Activated T-helper 2 cell treated with anti-CD3 and anti-CD28 coated beads, Interferon-gamma antibody, Interleukin-2, Interleukin-4, amounts not matched to agents 10 μg/mL and 5 μg/mL and 100 μg/mL, durations not matched to agents 14 hours and 24 hours and 36 hours (primary cell): ENCODE results near the gene SPP2. TPM values are rescaled to one million over a fixed set of nuclear protein-coding genes. Genes with fewer than 3 reads are reported as not detected.

Source experiments
- DNase-seq: peaks from one replicate; pipeline ENCODE4 v3.0.0; 2021; ENCODE audit warnings: low spot score
- H3K27ac Mint-ChIP-seq: one replicate; pipeline ENCODE4 v1.8.0; 2021; ENCODE audit warnings: mixed read lengths
- H3K27me3 Mint-ChIP-seq: one replicate; pipeline ENCODE4 v1.8.0; 2021; ENCODE audit warnings: low read depth, mixed read lengths
- H3K36me3 Mint-ChIP-seq: one replicate; pipeline ENCODE4 v1.8.0; 2021; ENCODE audit warnings: low read depth, mixed read lengths
- H3K4me1 Mint-ChIP-seq: one replicate; pipeline ENCODE4 v1.8.0; 2021; ENCODE audit warnings: low read depth, mixed read lengths
- H3K4me3 Mint-ChIP-seq: one replicate; pipeline ENCODE4 v1.8.0; 2021; ENCODE audit warnings: low read depth, mild to moderate bottlenecking, moderate library complexity, mixed read lengths
- H3K9me3 Mint-ChIP-seq: one replicate; pipeline ENCODE4 v1.8.0; 2021; ENCODE audit warnings: mixed read lengths
- intact Hi-C: fragments of 100-400 bp; cut with micrococcal nuclease; formaldehyde crosslinking; loops from one replicate; pipeline ENCODE4 v1.15.1; 2023
- total RNA-seq: library from RNA; stranded (reverse); gene quantifications from 2 replicates; pipeline ENCODE4 v1.2.3, GENCODE V29; 2022

The SPP2 gene
- total RNA-seq, 1 donor from 2014 or later: not detected

GRCh38 chr2:234051374-234052070 lies 1.0 kb downstream of the SPP2 start:
- intact Hi-C loops: no loop called here
- Mint-ChIP-seq H3K4me3 (no peak overlapping the region), H3K9me3 (no peaks in the 10 kb centered on the region), H3K27ac (no peak overlapping the region), H3K36me3 (no peaks in the 10 kb centered on the region), H3K4me1 (no peaks in the 10 kb centered on the region), H3K27me3 (peaks cover 43% of the 10 kb centered on the region)
- DNase-seq: no peak

- intact Hi-C loops: no loop called here
- no peaks in the 10 kb centered on the region for H3K36me3 Mint-ChIP-seq
- H3K4me1 Mint-ChIP-seq: peaks cover 4% of the 10 kb centered on the region
- no peak for DNase-seq
- H3K4me3 Mint-ChIP-seq: no peak overlapping the region
- H3K9me3 Mint-ChIP-seq: no peaks in the 10 kb centered on the region
- H3K27ac Mint-ChIP-seq: no peak overlapping the region
- H3K27me3 Mint-ChIP-seq: peaks cover 45% of the 10 kb centered on the region
These were observed 8.4 kb downstream of the SPP2 start for GRCh38 chr2:234058881-234059280.

GRCh38 chr2:234060236-234060635 lies 9.7 kb downstream of the SPP2 start:
- H3K27ac Mint-ChIP-seq: no peak overlapping the region
- H3K9me3 Mint-ChIP-seq: no peaks in the 10 kb centered on the region
- intact Hi-C loops: no loop called here
- peaks cover 48% of the 10 kb centered on the region for H3K27me3 Mint-ChIP-seq
- H3K4me1 Mint-ChIP-seq: peaks cover 4% of the 10 kb centered on the region
- H3K36me3 Mint-ChIP-seq: no peaks in the 10 kb centered on the region
- no peak for DNase-seq
- no peak overlapping the region for H3K4me3 Mint-ChIP-seq

GRCh38 chr2:234061624-234062257 lies 11.2 kb downstream of the SPP2 start:
- Mint-ChIP-seq H3K27me3 (peaks cover 46% of the 10 kb centered on the region), H3K36me3 (no peaks in the 10 kb centered on the region), H3K9me3 (no peaks in the 10 kb centered on the region), H3K4me1 (peaks cover 4% of the 10 kb centered on the region), H3K27ac (no peak overlapping the region), H3K4me3 (no peak overlapping the region)
- intact Hi-C loops: no loop called here
- DNase-seq: no peak

GRCh38 chr2:234066587-234066986 lies 16.1 kb downstream of the SPP2 start:
- H3K36me3 Mint-ChIP-seq: no peaks in the 10 kb centered on the region
- no peak overlapping the region for H3K27ac Mint-ChIP-seq
- H3K9me3 Mint-ChIP-seq: no peaks in the 10 kb centered on the region
- peaks cover 26% of the 10 kb centered on the region for H3K27me3 Mint-ChIP-seq
- intact Hi-C loops: no loop called here
- peaks cover 5% of the 10 kb centered on the region for H3K4me1 Mint-ChIP-seq
- DNase-seq: no peak
- no peak overlapping the region for H3K4me3 Mint-ChIP-seq

GRCh38 chr2:234071664-234072063 lies 21.2 kb downstream of the SPP2 start:
- intact Hi-C loops: no loop called here

GRCh38 chr2:234072454-234072853 lies 22.0 kb downstream of the SPP2 start:
- no peak for DNase-seq
- peaks cover 3% of the 10 kb centered on the region for H3K4me1 Mint-ChIP-seq
- H3K27ac Mint-ChIP-seq: no peak overlapping the region
- H3K27me3 Mint-ChIP-seq: peaks cover 10% of the 10 kb centered on the region
- H3K36me3 Mint-ChIP-seq: no peaks in the 10 kb centered on the region
- H3K4me3 Mint-ChIP-seq: no peak overlapping the region
- intact Hi-C loops: no loop called here
- no peaks in the 10 kb centered on the region for H3K9me3 Mint-ChIP-seq

More at GRCh38 chr2:234071664-234072063, 21.2 kb downstream of the SPP2 start:
- H3K9me3 Mint-ChIP-seq: no peaks in the 10 kb centered on the region
- peaks cover 3% of the 10 kb centered on the region for H3K4me1 Mint-ChIP-seq
- no peak overlapping the region for H3K27ac Mint-ChIP-seq
- no peak for DNase-seq
- H3K4me3 Mint-ChIP-seq: no peak overlapping the region
- peaks cover 10% of the 10 kb centered on the region for H3K27me3 Mint-ChIP-seq
- H3K36me3 Mint-ChIP-seq: no peaks in the 10 kb centered on the region

GRCh38 chr2:234074751-234075517 lies 24.4 kb downstream of the SPP2 start:
- intact Hi-C loops: no loop called here
- Mint-ChIP-seq H3K4me3 (no peak overlapping the region), H3K9me3 (no peaks in the 10 kb centered on the region), H3K4me1 (peaks cover 3% of the 10 kb centered on the region), H3K27ac (no peak overlapping the region), H3K27me3 (peaks cover 11% of the 10 kb centered on the region), H3K36me3 (no peaks in the 10 kb centered on the region)
- no peak for DNase-seq

GRCh38 chr2:234075518-234075915 lies 25.0 kb downstream of the SPP2 start:
- no peak for DNase-seq

GRCh38 chr2:234075947-234076346 lies 25.4 kb downstream of the SPP2 start:
- no peak overlapping the region for H3K27ac Mint-ChIP-seq
- no peaks in the 10 kb centered on the region for H3K36me3 Mint-ChIP-seq
- H3K4me1 Mint-ChIP-seq: peaks cover 3% of the 10 kb centered on the region
- H3K9me3 Mint-ChIP-seq: no peaks in the 10 kb centered on the region
- DNase-seq: no peak
- intact Hi-C loops: no loop called here
- H3K27me3 Mint-ChIP-seq: peaks cover 9% of the 10 kb centered on the region
- H3K4me3 Mint-ChIP-seq: no peak overlapping the region

More at GRCh38 chr2:234075518-234075915, 25.0 kb downstream of the SPP2 start:
- no peaks in the 10 kb centered on the region for H3K36me3 Mint-ChIP-seq
- no peaks in the 10 kb centered on the region for H3K9me3 Mint-ChIP-seq
- H3K27ac Mint-ChIP-seq: no peak overlapping the region
- intact Hi-C loops: no loop called here
- no peak overlapping the region for H3K4me3 Mint-ChIP-seq
- peaks cover 9% of the 10 kb centered on the region for H3K27me3 Mint-ChIP-seq
- H3K4me1 Mint-ChIP-seq: peaks cover 3% of the 10 kb centered on the region

GRCh38 chr2:234076451-234076850 lies 25.9 kb downstream of the SPP2 start:
- Mint-ChIP-seq H3K4me3 (no peak overlapping the region), H3K9me3 (no peaks in the 10 kb centered on the region), H3K27ac (no peak overlapping the region), H3K27me3 (peaks cover 9% of the 10 kb centered on the region), H3K36me3 (no peaks in the 10 kb centered on the region), H3K4me1 (peaks cover 3% of the 10 kb centered on the region)
- no peak for DNase-seq
- intact Hi-C loops: no loop called here

- no peak for DNase-seq
- no peaks in the 10 kb centered on the region for H3K36me3 Mint-ChIP-seq
- H3K4me1 Mint-ChIP-seq: no peaks in the 10 kb centered on the region
- no peak overlapping the region for H3K27ac Mint-ChIP-seq
- H3K9me3 Mint-ChIP-seq: no peaks in the 10 kb centered on the region
- no peak overlapping the region for H3K4me3 Mint-ChIP-seq
- peaks cover 9% of the 10 kb centered on the region for H3K27me3 Mint-ChIP-seq
- intact Hi-C loops: no loop called here
These were observed 27.6 kb downstream of the SPP2 start for GRCh38 chr2:234078129-234078528.
